ENCODE data around the gene ADM2.

ADM2 gene

DNA sequence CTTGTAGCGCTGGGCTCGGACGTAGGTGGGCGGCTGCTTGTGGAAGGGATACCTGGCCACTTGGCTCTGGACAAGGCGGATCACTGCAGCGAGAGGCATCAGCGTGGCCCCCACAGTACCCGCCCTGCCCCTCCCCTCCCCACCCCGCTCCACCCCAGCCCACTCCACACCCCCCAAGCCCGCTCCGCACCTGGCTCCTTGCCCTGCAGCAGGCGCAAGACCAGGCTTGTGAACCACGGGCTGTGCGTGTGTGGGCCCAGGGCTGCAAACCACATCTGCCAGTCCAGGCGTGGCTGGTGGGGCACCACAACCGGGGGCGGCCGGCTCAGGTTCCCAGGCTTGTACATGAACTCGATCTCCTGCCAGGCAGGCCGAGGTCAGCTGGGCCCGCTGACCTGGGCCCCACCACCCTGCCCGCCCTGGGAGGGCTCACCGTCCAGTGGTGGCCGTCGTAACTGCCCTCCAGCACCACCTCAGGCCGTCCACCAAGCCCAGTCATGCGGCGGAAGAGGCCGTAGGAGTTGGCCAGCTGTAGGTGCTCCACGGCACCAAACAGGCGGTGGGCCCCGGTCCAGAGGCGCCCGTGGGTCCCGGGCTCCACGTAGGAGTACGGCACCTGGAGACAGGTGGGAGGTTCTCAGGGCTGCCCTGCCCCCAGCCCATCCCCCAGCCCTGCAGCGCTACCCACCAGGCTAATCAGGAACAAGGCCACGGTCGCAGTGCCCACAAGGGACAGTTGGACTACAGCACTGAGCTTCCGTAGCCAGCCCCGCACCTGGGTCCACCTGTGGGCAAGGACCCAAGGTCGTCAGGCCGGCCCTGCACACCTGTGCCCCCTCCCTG is 23.2 kb downstream of the ADM2 start:
- no peak overlapping the region for H3K4me3 ChIP-seq (ENCODE audit: low read length)
- TF ChIP-seq, protein P1, sequence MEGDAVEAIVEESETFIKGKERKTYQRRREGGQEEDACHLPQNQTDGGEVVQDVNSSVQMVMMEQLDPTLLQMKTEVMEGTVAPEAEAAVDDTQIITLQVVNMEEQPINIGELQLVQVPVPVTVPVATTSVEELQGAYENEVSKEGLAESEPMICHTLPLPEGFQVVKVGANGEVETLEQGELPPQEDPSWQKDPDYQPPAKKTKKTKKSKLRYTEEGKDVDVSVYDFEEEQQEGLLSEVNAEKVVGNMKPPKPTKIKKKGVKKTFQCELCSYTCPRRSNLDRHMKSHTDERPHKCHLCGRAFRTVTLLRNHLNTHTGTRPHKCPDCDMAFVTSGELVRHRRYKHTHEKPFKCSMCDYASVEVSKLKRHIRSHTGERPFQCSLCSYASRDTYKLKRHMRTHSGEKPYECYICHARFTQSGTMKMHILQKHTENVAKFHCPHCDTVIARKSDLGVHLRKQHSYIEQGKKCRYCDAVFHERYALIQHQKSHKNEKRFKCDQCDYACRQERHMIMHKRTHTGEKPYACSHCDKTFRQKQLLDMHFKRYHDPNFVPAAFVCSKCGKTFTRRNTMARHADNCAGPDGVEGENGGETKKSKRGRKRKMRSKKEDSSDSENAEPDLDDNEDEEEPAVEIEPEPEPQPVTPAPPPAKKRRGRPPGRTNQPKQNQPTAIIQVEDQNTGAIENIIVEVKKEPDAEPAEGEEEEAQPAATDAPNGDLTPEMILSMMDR (IDR thresholded peaks at IDR 0.05; ENCODE audit: insufficient read depth, low read depth, low read length, missing control alignments) = no peak
- peak; percentile 80 for DNase-seq (ENCODE audit: low read depth)

DNA sequence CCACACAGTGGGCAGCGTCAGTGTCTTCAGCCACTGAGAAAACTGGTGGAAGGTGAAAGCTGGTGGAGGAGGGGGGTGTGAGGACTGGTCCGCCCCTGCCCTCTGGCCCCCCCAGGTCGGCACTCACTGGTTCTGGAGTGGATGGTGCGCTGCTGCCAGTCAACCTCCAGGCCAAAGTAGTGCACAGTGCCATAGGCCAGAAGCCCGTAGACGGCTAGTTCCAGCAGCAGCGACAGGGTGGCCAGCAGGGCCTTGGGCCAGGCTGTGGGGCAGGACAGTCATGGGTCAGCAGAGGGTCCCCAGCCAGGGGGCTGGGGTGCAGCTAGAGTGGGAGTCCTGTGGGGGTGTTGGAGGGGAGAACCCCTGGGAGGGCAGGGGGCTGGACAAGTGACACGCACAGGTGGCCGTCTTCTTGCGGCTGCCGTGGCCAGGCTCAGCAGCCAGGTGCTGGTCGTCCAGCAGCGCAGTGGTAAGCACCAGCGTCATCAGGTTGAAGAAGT is 24.0 kb downstream of the ADM2 start:
- H3K4me3 ChIP-seq (ENCODE audit: low read length) = no peak overlapping the region
- TF ChIP-seq, protein P1 (IDR thresholded peaks at IDR 0.05; ENCODE audit: insufficient read depth, low read depth, low read length, missing control alignments) = no peak
- no peak for DNase-seq (ENCODE audit: low read depth)

DNA sequence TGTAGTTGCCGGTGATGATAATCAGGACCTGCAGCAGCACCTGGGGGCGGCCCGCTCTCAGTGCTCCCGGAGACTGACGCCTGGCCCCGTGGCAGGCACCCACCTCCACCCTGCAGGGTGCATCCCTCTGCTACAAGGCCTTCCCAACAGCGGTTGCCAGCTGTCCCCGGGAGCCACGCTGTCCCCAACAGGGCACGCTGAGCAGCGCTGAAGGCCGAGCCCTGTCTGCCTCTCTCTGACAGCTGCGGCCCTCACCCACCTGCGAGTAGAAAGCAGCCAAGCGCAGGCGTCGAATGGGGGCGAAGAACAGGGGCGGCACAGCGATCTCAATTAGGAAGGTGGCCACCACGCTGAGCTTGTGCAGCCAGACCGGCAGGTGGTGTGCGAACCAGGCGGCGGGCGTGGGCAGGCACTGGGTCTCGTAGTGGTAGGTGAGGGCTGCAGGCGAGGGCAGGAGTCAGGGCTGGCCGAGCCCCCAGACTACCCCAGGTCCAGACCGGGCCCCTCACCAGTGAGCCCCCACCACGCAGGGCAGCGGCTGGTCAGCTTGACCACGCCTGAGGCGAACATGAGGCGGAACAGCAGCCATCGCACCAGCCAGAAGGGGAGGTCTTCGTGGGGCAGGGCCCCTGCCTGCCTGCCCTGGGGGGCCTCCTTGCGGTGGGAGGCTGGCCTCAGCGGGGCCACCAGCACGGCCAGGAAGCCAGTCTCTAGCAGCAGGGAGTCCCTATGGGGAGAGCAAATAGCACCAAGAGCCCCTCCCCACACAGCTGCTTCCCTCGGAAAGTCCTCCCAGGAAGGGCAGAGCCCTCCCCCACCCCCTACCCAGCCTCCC is 24.6 kb downstream of the ADM2 start:
- TF ChIP-seq, protein P1 (IDR thresholded peaks at IDR 0.05; ENCODE audit: insufficient read depth, low read depth, low read length, missing control alignments) = no peak
- no peak for DNase-seq (ENCODE audit: low read depth)
- H3K4me3 ChIP-seq (ENCODE audit: low read length) = peak overlapping the region; percentile 90

DNA sequence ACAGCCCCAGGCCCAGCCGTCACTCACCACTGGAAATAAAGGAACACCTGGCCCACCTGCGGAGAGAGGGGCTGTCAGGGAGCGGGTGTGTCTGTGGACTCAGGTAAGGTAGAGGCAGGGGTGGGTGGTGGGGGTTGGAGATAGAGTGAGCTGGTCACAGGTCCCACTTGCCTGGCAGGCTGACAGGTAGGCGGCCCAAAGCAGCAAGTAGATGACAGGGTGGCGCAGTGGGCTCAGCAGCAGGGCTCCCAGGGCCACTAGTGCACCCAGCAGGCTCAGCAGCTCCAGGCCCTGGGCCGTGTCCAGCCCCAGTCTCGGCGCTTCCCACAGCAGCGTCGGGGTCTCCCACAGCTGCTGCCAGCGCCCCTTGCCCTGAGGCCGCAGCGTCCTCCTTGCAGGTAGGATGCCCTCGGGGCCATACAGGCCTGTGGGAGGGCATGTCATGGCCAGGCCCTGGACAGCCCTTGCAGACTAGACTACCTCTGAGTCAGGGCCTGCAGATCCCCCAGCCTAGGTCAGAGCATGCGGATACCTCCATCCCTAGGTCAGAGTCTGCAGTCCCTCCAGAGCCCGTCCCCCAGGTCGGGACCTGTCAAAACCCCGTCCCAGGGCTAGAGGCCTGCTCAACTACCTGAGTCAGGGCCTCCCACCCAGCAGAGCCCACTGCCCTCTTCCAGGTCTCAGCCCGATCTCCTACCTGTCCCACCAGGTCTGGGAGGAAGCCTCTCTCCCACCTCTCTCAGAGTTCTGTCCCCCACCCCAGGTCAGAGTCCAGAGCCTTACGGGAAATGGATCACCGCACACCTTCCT is 25.5 kb downstream of the ADM2 start:
- DNase-seq (ENCODE audit: low read depth) = no peak
- H3K4me3 ChIP-seq (ENCODE audit: low read length) = peak overlapping the region; percentile 90
- TF ChIP-seq, protein P1 (IDR thresholded peaks at IDR 0.05; ENCODE audit: insufficient read depth, low read depth, low read length, missing control alignments) = no peak

DNA sequence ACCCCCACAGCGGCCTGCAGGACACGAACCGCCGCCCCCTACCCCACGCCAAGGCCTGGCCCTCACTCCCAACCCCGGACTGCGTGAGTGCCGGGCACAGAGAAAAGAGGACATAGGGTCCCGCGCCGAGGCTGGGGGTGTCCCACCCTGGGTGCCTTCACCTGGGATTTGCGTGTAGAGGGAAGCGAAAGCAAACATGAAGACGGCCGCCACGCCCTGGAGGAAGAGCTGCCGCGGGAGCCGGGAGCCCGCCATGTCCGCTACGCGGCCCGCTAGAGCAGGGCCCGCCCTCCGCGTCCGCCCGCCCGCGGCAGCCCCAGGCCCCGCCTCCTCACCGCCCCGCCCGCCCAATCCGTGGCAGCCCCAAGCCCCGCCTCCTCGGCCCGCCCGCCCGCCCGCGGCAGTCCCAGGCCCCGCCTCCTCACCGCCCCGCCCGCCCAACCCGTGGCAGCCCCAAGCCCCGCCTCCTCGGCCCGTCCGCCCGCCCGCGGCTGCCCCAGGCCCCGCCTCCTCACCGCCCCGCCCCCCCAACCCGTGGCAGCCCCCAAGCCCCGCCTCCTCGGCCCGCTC is 26.2 kb downstream of the ADM2 start, which contains the start of gene LMF2:
LMF2 (minus strand) TSS at position 282 of the 570 bp plus-strand sequence; CDS start at position 255, 27 bp downstream.
- H3K4me3 ChIP-seq (ENCODE audit: low read length) = peak within 1 kb of the TSS; percentile 90
- peak; percentile 87 for DNase-seq (ENCODE audit: low read depth)
- TF ChIP-seq, protein P1 (IDR thresholded peaks at IDR 0.05; ENCODE audit: insufficient read depth, low read depth, low read length, missing control alignments) = no peak
